ENCODE results near the gene DGKI. TPM values are rescaled to one million over a fixed set of nuclear protein-coding genes. Genes with fewer than 3 reads are reported as not detected.

The DGKI gene
- total and polyA plus RNA-seq, 4 donors: 0.03 to 1.5 (median 0.33) TPM

DNA sequence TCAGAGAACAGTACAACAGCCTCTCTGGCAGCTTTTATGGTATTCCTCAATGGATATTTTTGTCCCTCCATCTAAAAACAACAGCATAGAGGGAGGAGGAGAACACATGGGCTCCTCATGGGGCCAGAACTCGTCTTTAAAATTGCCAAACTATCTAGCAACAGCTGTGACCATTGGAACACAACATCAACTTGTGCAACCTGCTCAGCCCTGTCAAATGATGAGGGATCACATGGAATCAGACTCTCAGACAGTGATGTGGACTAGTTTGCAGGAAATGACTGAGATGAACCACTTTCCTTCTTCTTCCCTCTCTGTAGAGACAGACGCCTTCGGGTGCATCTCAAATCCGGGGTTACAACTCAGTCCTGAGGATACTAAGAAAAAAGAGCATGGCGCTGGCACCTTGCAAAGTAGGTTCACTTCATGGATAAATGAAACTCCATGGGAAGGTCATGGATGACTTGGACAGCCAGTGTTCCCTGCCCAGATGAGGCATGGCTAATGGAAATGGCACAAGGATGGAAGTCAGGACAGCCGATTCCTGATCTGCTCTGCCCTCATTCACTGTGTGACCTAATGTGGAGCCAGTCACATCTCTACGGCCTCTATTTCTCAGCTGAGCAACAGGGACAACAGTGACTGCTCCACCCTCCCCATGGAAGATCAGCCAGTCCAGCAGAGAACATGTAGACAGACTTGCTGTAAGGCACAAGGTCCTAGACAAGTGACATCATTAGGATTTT is 24.6 kb upstream of the DGKI start:
- TF ChIP-seq CTCF (IDR thresholded peaks at IDR 0.05; ENCODE audit: control extremely low read depth, extremely low read depth): no peak
- Histone ChIP-seq H3K27me3 (ENCODE audit: control insufficient read depth in 3 of 3, insufficient read depth in 3 of 3, low read length in 2 of 3) (no peaks in the 10 kb centered on the region), H3K9ac (ENCODE audit: insufficient read depth in 1 of 2, low read length in 2 of 2) (no peak overlapping the region), H3K27ac (ENCODE audit: low read depth in 1 of 2, low read length in 1 of 2) (peak overlapping the region in 1 of 2 donors; percentile 34), H3K36me3 (ENCODE audit: control insufficient read depth in 4 of 4, insufficient read depth in 4 of 4, low read length in 4 of 4) (peaks cover 6 to 18% (median 10%) of the 10 kb centered on the region in 4 donors), H3K9me3 (ENCODE audit: control insufficient read depth in 4 of 4, insufficient read depth in 3 of 4, low read length in 3 of 4) (no peaks in the 10 kb centered on the region), H3K4me3 (no peak overlapping the region), H3K4me1 (ENCODE audit: control insufficient read depth in 5 of 5, insufficient read depth in 5 of 5, low read length in 5 of 5) (peaks cover under 1 to 15% (median 6%) of the 10 kb centered on the region in 5 donors)
- no peak for DNase-seq
- 67 to 92% methylated on average over 7 of the region's 7 CpGs for WGBS, 2 donors
- no peak for ATAC-seq (ENCODE audit: insufficient read depth, low FRiP score)

DNA sequence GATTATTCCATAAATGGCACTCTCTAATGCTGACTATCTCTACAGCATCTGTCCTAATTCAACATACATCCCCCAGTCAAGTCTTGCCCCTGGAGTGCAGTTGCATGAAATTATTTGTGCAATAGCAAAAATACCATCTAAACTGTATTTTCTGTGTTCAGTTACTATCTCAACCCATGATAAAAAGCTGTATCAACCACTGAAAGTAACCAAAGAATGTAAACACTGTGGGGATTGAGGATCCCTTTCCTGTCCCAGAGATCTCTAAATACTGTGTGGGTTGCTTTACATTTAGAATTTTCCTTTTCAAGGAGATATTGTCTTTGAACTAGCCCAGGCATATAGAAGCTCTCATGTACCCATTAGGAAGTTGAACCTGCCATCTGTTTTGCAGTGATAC is 23.9 kb upstream of the DGKI start:
- no peak for ATAC-seq (ENCODE audit: insufficient read depth, low FRiP score)
- H3K4me3 ChIP-seq: no peak overlapping the region
- no peak for DNase-seq
- peaks cover 0 to 4% (median 0%) of the 10 kb centered on the region in 4 donors for H3K9me3 ChIP-seq (ENCODE audit: control insufficient read depth in 4 of 4, insufficient read depth in 3 of 4, low read length in 3 of 4)
- peaks cover 0 to 15% (median 5%) of the 10 kb centered on the region in 5 donors for H3K4me1 ChIP-seq (ENCODE audit: control insufficient read depth in 5 of 5, insufficient read depth in 5 of 5, low read length in 5 of 5)
- no peaks in the 10 kb centered on the region for H3K27me3 ChIP-seq (ENCODE audit: control insufficient read depth in 3 of 3, insufficient read depth in 3 of 3, low read length in 2 of 3)
- no peak overlapping the region for H3K27ac ChIP-seq (ENCODE audit: low read depth in 1 of 2, low read length in 1 of 2)
- peaks cover 6 to 16% (median 11%) of the 10 kb centered on the region in 4 donors for H3K36me3 ChIP-seq (ENCODE audit: control insufficient read depth in 4 of 4, insufficient read depth in 4 of 4, low read length in 4 of 4)
- TF ChIP-seq CTCF (IDR thresholded peaks at IDR 0.05; ENCODE audit: control extremely low read depth, extremely low read depth): no peak
- H3K9ac ChIP-seq (ENCODE audit: insufficient read depth in 1 of 2, low read length in 2 of 2): no peak overlapping the region

- peaks cover 6 to 14% (median 12%) of the 10 kb centered on the region in 4 donors for H3K36me3 ChIP-seq (ENCODE audit: control insufficient read depth in 4 of 4, insufficient read depth in 4 of 4, low read length in 4 of 4)
- DNase-seq: no peak
- H3K4me1 ChIP-seq (ENCODE audit: control insufficient read depth in 5 of 5, insufficient read depth in 5 of 5, low read length in 5 of 5): peaks cover 0 to 12% (median 5%) of the 10 kb centered on the region in 5 donors
- no peak for ATAC-seq (ENCODE audit: insufficient read depth, low FRiP score)
- peaks cover 0 to 5% (median 0%) of the 10 kb centered on the region in 4 donors for H3K9me3 ChIP-seq (ENCODE audit: control insufficient read depth in 4 of 4, insufficient read depth in 3 of 4, low read length in 3 of 4)
- TF ChIP-seq CTCF (IDR thresholded peaks at IDR 0.05; ENCODE audit: control extremely low read depth, extremely low read depth): no peak
- H3K9ac ChIP-seq (ENCODE audit: insufficient read depth in 1 of 2, low read length in 2 of 2): no peak overlapping the region
- no peak overlapping the region for H3K4me3 ChIP-seq
- no peak overlapping the region for H3K27ac ChIP-seq (ENCODE audit: low read depth in 1 of 2, low read length in 1 of 2)
- WGBS, 2 donors: 97 to 98% methylated on average over 1 of the region's 1 CpG
- no peaks in the 10 kb centered on the region for H3K27me3 ChIP-seq (ENCODE audit: control insufficient read depth in 3 of 3, insufficient read depth in 3 of 3, low read length in 2 of 3)
These were observed 23.3 kb upstream of the DGKI start for GRCh38 chr7:137870078-137870477.

All from lung (tissue), 12 donors.